HG03442 (cell line): ENCODE measurements around the gene TMEM80.
"Not testable (repeated sequence)": the region's sequence is repeated elsewhere in the genome, so short reads cannot be mapped to it uniquely, and the experiment has no call there.

Experiments used
- ATAC-seq: cut with Tn5 transposase; IDR thresholded peaks from one replicate; pipeline ENCODE4 v1.9.1; 2021; ENCODE audit warnings: mild to moderate bottlenecking, moderate library complexity; ENCODE audit not compliant: unreplicated experiment

TMEM80 gene

GRCh38 chr11:720642-721246, 25.1 kb downstream of the TMEM80 start:
- no peak for ATAC-seq

DNA sequence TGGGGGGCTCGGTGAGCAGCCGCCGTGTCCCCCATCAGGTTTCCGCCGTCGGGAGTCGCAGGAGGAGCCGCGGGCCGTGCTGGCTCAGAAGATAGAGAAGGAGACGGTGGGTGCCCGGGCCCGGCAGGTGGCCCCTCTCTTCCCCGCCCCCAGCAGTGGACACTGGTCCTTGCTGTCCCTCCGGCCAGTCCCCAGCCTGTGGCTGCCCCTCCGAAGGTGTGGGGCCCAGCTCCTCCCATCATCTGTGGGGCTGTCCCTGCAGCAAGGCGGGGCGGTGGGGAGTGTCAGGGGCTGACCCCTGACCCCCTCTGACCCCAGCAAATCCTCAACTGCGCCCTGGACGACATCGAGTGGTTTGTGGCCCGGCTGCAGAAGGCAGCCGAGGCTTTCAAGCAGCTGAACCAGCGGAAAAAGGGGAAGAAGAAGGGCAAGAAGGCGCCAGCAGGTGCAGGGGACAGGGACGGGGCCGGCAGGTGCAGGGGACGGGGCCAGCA, 25.7 kb downstream of the TMEM80 start:
- ATAC-seq: no peak

- ATAC-seq: no peak
Observed at GRCh38 chr11:721741-722345, 26.2 kb downstream of the TMEM80 start.

DNA sequence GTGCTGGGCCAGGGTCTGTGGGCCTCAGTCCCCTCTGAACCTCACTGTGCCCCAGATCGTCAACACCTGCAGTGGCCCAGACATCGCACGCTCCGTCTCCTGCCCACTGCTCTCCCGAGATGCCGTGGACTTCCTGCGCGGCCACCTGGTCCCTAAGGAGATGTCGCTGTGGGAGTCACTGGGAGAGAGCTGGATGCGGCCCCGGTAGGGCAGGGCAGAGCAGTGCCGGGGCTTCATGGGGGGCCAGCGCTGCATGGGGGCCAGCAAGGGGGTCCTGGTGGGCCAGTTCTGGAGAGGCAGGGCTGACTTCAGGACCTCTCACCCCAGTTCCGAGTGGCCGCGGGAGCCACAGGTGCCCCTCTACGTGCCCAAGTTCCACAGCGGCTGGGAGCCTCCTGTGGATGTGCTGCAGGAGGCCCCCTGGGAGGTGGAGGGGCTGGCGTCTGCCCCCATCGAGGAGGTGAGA, 26.8 kb downstream of the TMEM80 start:
- ATAC-seq: no peak

- ATAC-seq: no peak
Observed at GRCh38 chr11:723120-723883, 27.7 kb downstream of the TMEM80 start.

GRCh38 chr11:724049-724777, 28.6 kb downstream of the TMEM80 start:
- no peak for ATAC-seq

DNA sequence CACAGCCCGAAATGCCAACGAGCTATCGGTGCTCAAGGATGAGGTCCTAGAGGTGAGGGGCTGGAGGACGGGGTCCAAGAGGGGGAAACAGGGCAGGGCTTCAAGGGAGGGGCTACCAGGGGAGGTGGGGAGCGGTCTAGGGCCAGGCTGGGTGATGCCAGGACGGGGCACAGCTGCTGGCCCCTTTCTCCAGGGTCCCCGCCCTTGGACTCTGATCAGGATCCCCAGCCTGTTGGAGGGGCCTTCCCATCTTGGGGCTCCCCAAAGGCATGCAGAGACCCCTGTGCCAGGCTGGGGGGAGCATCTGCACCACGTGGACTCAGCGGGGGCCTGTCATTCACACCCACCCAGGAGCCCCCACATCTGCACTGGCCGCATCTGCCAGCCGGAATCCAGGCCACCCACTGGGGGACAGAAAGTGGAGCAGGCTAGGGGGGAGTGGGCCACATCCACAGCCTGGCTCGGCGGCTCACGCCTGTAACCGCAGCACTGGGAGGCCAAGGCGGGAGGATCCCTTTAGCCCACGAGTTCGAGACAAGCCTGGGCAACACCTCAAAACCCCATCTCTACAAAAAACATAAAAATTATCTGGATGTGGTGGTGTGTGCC, 29.3 kb downstream of the TMEM80 start:
- no peak for ATAC-seq

DNA sequence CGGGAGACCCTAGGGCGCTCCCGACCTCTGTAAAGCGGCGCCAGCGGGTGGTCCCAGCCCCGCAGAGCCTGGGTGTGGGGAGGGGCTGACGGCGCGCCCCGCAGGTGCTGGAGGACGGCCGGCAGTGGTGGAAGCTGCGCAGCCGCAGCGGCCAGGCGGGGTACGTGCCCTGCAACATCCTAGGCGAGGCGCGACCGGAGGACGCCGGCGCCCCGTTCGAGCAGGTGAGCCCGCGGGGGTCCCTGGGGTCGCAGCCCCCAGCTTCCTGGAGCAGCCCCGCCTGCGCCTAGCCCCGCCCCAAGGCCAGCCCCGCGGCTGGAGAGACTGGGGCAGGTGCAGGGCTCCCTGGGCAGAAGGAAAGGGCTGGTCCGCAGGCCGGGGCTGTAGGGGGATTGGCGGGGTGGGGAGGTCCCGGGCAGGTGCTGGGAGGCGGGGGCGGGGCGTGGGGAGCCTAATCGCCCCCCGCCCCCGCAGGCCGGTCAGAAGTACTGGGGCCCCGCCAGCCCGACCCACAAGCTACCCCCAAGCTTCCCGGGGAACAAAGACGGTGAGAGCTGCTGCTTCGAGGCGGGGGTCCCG, 30.1 kb downstream of the TMEM80 start:
- ATAC-seq: no peak

- ATAC-seq: no peak
Observed at GRCh38 chr11:726278-727220, 30.9 kb downstream of the TMEM80 start.

DNA sequence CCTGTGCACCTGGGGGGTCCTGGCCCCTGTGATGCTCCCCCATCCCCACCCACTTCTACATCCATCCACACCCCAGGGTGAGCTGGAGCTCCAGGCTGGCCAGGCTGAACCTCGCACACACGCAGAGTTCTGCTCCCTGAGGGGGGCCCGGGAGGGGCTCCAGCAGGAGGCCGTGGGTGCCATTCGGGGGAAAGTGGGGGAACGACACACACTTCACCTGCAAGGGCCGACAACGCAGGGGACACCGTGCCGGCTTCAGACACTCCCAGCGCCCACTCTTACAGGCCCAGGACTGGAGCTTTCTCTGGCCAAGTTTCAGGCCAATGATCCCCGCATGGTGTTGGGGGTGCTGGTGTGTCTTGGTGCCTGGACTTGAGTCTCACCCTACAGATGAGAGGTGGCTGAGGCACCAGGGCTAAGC, 31.7 kb downstream of the TMEM80 start:
- ATAC-seq: no peak

DNA sequence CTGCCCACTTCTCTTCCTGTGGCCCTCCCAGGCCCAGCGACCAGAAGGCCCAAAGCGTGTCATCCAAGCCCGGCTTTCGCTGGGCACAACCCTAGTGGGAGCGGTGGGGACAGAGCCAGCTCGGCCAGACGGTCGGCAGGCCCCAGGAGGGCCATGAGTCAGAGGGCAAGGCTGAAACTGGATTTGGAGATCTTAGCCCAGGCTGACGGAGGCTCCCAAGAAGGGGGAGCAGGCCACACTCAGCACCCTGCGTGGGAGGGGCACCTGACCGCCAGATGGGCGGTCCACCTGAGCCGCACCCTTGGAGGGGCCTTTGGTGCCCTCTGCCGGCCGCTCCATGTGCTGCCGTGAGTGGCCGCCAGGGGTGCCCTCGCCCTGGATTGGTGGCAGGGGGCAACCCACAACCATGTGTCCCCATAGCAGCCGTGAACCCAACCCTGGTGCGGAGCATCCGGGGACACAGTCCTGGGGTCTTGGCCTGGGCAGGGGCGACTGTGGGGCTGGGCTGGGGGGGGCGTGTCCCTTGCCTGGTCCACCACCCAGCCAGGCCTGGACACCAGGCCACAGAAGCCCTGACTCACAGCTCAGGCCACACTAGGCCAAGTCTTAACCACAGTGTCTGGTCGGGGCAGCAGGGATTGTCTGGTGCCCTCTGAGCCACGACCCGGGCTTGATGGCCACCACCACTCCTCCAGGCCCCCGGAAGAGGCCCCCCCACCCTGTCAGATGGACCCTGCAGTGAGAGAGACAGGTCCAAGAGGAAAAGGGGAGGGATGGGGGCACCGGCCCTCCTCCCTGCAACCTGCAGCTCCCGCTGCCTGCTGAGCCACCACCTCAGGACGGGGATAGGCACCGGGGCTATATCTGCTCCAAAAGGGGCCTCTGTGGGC, 32.5 kb downstream of the TMEM80 start:
- no peak for ATAC-seq

DNA sequence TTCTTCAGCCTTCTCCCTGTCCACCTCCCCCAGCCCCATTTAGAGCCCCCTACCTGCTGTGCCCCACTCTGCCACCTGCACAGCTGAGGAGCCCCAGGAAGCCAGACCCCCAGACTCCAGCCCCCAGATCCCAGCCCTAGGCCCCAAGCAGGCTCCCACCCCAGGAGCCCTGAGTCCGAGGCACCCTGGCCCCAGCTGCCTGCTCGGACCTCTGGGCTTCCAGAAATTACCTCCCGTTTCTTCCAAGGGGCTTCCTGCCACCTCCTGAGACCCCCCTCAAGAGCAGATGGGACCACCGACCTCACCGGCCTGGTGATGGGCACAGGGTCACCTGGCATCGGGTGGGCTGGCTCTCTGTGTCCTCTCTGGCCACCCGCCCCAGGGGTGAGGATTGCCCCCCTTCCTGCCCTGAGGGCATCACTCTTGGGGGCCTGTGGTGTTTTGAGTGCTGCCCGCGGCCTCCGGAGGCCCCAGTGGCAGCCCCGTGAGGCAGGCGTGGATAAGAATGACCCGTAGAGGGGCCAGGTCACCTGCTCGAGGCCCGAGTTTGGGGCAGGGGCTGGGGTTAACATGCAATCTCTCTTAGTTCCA, 33.4 kb downstream of the TMEM80 start:
- ATAC-seq: no peak

DNA sequence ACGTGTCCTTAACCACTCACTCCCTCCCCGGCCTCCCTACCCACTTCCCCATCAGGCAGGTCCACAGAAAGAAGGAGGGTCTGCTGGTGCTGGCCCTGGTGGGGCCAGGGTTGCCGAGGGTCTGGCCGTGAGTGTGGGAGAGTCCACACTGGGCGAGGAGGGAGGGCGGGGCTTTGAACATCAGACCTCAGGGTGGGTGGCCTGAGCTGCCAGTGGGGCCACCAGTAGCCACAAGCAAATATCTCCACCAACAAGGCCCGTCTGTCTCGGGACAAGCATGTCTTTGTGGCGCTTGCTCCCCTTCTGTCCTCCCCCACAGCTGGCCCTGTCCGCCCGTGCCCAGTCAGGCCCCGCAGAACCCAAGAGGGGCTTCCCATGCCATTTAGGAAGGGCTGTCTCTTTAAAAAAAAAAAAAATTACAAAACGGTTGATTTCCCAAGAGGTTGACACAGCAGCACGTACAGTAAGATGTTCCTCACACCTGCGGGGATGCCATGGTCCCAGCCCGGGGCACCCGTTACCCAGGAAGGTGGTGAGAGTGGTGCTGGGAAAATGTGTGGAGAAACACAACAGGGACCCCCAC, 34.0 kb downstream of the TMEM80 start:
- ATAC-seq: no peak

GRCh38 chr11:733072-733471, 37.5 kb downstream of the TMEM80 start:
- ATAC-seq: no peak

DNA sequence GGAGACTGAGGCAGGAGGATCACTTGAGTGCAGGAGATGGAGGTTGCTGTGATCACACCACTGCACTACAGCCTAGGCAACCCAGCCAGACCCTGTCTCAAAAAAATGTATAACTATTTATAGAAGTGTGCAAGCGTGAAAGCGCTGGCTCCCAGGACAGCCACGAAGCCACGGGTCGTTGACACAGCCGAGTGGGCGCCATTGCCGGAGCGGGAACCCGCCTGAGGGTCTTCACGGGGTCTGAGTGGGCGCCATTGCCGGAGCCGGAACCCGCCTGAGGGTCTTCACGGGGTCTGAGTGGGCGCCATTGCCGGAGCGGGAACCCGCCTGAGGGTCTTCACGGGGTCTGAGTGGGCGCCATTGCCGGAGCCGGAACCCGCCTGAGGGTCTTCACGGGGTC, 38.9 kb downstream of the TMEM80 start:
- ATAC-seq: not testable (repeated sequence)

DNA sequence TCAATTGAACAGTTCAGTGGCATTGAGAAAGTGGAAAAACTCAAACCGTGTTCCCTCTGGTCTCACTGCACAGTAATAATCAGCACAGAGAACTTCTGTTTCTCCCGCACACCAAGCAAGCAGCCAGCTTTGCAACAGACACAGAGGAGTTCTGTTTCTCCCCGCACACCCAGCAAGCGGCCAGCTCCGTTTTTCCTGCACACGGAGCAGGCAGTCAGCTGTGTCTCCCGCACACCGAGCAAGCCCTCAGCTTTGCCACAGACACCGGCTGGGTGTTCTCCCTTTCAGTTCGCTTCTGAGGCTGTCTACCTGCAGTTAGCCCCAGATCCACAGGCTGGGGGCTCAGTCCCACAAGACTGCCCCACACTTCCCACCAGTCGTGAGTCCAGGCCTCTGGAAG, 41.8 kb downstream of the TMEM80 start:
- no peak for ATAC-seq

DNA sequence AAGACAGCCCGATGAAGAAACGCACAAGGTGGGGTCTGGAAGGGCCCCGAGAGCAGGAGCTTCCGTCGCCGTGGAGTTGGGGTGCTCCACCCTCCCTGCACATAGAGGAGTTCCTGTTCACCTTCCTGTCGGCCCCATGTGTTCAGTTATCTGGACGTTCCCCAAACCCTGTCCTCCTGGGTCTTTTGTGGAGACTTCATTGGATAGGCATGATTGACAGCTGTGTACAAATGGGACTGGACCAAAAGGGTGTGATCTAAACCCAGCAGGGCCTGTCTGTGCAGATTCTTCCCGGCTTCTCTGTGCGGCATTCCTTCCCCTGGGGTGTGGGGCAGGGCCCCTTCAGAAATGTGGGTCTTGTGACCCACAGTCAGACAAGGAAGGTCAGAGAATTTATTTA, 42.3 kb downstream of the TMEM80 start:
- not testable (repeated sequence) for ATAC-seq

DNA sequence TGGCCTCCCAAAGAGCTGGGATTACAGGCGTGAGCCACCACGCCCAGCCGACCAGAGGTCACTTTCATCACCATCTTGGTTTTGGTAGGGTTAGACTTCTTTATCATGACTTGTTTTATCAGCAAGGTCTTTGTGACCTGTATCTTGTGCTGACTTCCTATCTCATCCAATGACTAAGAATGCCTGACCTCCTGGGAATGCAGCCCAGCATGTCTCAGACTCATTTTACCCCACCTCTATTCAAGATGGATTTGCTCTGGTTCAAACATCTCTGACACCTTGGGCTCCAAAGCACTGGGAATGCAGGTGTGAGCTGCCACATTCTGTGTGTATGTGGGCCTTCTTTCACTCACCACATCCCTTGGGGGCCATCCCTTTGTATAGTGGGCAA, 46.5 kb downstream of the TMEM80 start:
- ATAC-seq: no peak
